CD4-positive, alpha-beta T cell (primary cell): ENCODE measurements around the gene CNOT2. TPM values are rescaled to one million over a fixed set of nuclear protein-coding genes. Genes with fewer than 3 reads are reported as not detected.

Experiments used
- ATAC-seq: fragments of 200-7000 bp; cut with Tn5 transposase; one replicate; pipeline ENCODE4 v1.10.0; 2022; ENCODE audit warnings: mild to moderate bottlenecking; ENCODE audit not compliant: poor library complexity
- CTCF ChIA-PET: fragments of 350-600 bp; sonication (Branson Sonifier 250); formaldehyde crosslinking; loops from one replicate; lab custom pipeline; 2021; ENCODE audit warnings: antibody characterized with exemption, inconsistent platforms; lab: Charles Lee
- POLR2A ChIA-PET: fragments of 350-600 bp; sonication (Branson Sonifier 250); formaldehyde crosslinking; loops from one replicate; lab custom pipeline; 2021; ENCODE audit warnings: antibody characterized with exemption, inconsistent platforms; lab: Charles Lee
- DNase-seq, 14 experiments: peaks; one replicate each; pipeline ENCODE4 v3.0.0-alpha.2; 2013 to 2020; ENCODE audit warnings: mixed read lengths in 2 of 14
- H3K27ac ChIP-seq, 2 donors: one replicate each; pipeline versions ENCODE4 v1.5.1 to v1.7.0; 2013; ENCODE audit warnings: low read length in 2 of 2, low read depth in 1 of 2, mild to moderate bottlenecking in 1 of 2
- H3K27me3 ChIP-seq, 2 experiments: 1 replicate in 1 of 2; 2 replicates in 1 of 2; pipeline versions ENCODE4 v1.6.1 to v1.7.0; 2013; ENCODE audit warnings: low read length in 2 of 2, control low read depth in 1 of 2, mild to moderate bottlenecking in 1 of 2, moderate library complexity in 1 of 2; ENCODE audit not compliant: insufficient read depth in 2 of 2, control insufficient read depth in 1 of 2
- H3K36me3 ChIP-seq: one replicate; pipeline ENCODE4 v1.6.1; 2013; ENCODE audit warnings: low read length, control low read depth; ENCODE audit not compliant: insufficient read depth
- H3K4me1 ChIP-seq: one replicate; pipeline ENCODE4 v1.6.1; 2013; ENCODE audit warnings: low read length, control low read depth; ENCODE audit not compliant: insufficient read depth
- H3K4me3 ChIP-seq: one replicate; pipeline ENCODE4 v1.5.1; 2013; ENCODE audit warnings: mild to moderate bottlenecking, low read length, moderate library complexity
- H3K9me3 ChIP-seq, 2 experiments: 1 replicate in 1 of 2; 2 replicates in 1 of 2; pipeline versions ENCODE4 v1.6.1 to v1.7.0; 2013; ENCODE audit warnings: low read length in 2 of 2, mild to moderate bottlenecking in 2 of 2, control low read depth in 1 of 2, moderate library complexity in 1 of 2; ENCODE audit not compliant: control insufficient read depth in 1 of 2, insufficient read depth in 1 of 2
- H3K27ac Mint-ChIP-seq: one replicate; pipeline ENCODE4 v1.8.0; 2020; ENCODE audit warnings: mixed read lengths
- H3K27me3 Mint-ChIP-seq: one replicate; pipeline ENCODE4 v1.8.0; 2021; ENCODE audit warnings: mixed read lengths
- H3K36me3 Mint-ChIP-seq: one replicate; pipeline ENCODE4 v1.8.0; 2021; ENCODE audit warnings: low read depth, mixed read lengths
- H3K4me1 Mint-ChIP-seq: one replicate; pipeline ENCODE4 v1.8.0; 2021; ENCODE audit warnings: low read depth, mixed read lengths
- H3K4me3 Mint-ChIP-seq: one replicate; pipeline ENCODE4 v1.8.0; 2020; ENCODE audit warnings: mild to moderate bottlenecking, mixed read lengths
- H3K9me3 Mint-ChIP-seq: one replicate; pipeline ENCODE4 v1.8.0; 2020; ENCODE audit warnings: mixed read lengths
- intact Hi-C, 2 experiments: fragments of 100-400 bp; cut with DNase I in 1 of 2; cut with micrococcal nuclease in 1 of 2; formaldehyde crosslinking; loops; one replicate each; pipeline versions ENCODE4 v1.15.1 to v1.9.0; 2023 to 2025; cut with DNase I, micrococcal nuclease
- total RNA-seq, 174 experiments: library from RNA in 2 of 174; stranded (reverse) in 2 of 174; gene quantifications; one replicate each; pipeline ENCODE4 v1.2.3 and lab custom pipeline; 2021 to 2026
- TF ChIP-seq, protein P1 (sequence below): fragments of 200-600 bp; IDR thresholded peaks from one replicate; pipeline ENCODE4 v1.8.0; 2022; ENCODE audit warnings: antibody characterized with exemption, mild to moderate bottlenecking

Gene CNOT2
- total RNA-seq, 2 experiments from 2014 or later = 107 to 121 TPM

DNA sequence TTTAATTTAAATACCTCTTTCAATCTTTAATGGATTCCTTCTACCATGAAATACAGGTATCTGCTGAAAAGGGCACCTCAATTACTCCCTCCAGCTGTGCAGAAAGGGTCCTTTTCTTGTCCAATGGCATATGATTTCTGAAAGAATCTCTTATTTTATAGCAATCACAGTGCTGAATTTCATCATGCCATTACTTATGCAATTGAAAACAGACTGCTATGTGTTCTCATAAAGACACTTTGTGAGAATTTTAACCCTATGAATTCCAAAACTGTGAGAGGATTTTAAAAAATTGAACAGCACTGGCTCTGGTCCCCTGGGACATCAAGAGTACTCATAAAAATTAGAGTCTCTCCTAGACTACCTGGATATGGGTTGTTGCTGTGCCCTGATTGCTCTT, 45.9 kb upstream of the CNOT2 start:
- Histone ChIP-seq H3K27ac (no peak overlapping the region), H3K9me3 (no peaks in the 10 kb centered on the region), H3K36me3 (no peaks in the 10 kb centered on the region), H3K27me3 (no peaks in the 10 kb centered on the region), H3K4me3 (no peak overlapping the region), H3K4me1 (no peaks in the 10 kb centered on the region)
- Mint-ChIP-seq H3K27me3 (no peaks in the 10 kb centered on the region), H3K9me3 (no peaks in the 10 kb centered on the region), H3K4me3 (no peak overlapping the region), H3K4me1 (no peaks in the 10 kb centered on the region), H3K27ac (no peak overlapping the region), H3K36me3 (no peaks in the 10 kb centered on the region)
- ChIA-PET POLR2A (no interaction called here), CTCF (no interaction called here)
- no peak for DNase-seq
- TF ChIP-seq, protein P1, sequence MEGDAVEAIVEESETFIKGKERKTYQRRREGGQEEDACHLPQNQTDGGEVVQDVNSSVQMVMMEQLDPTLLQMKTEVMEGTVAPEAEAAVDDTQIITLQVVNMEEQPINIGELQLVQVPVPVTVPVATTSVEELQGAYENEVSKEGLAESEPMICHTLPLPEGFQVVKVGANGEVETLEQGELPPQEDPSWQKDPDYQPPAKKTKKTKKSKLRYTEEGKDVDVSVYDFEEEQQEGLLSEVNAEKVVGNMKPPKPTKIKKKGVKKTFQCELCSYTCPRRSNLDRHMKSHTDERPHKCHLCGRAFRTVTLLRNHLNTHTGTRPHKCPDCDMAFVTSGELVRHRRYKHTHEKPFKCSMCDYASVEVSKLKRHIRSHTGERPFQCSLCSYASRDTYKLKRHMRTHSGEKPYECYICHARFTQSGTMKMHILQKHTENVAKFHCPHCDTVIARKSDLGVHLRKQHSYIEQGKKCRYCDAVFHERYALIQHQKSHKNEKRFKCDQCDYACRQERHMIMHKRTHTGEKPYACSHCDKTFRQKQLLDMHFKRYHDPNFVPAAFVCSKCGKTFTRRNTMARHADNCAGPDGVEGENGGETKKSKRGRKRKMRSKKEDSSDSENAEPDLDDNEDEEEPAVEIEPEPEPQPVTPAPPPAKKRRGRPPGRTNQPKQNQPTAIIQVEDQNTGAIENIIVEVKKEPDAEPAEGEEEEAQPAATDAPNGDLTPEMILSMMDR = no peak
- ATAC-seq = no peak
- intact Hi-C loops = no loop called here

DNA sequence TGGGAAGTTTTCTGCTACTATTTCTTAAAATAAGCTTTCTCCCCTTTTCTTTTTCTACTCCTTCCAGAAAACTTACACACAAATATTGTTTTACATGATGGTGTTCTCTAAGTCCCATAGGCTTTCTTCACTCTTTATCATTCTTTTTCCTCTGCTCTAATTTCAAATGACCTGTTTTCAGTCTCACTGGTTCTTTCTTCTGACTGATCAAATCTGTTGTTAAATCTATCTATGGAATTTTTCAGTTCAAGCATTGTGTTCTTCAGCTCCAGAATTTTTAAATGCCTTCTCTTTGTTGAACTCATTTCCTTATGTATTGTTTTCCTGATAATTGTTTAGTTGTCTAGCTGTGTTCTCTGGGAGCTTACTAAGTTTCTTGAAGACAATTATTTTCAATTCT, 29.5 kb upstream of the CNOT2 start:
- ATAC-seq = no peak
- Mint-ChIP-seq H3K9me3 (peaks cover 22% of the 10 kb centered on the region), H3K27ac (no peak overlapping the region), H3K4me1 (no peaks in the 10 kb centered on the region), H3K4me3 (no peak overlapping the region), H3K27me3 (no peaks in the 10 kb centered on the region), H3K36me3 (peaks cover 30% of the 10 kb centered on the region)
- ChIA-PET CTCF (no interaction called here), POLR2A (no interaction called here)
- no peak overlapping the region for H3K27ac ChIP-seq
- H3K27me3 ChIP-seq = no peaks in the 10 kb centered on the region
- H3K9me3 ChIP-seq = peaks cover 20 to 26% of the 10 kb centered on the region in 2 experiments
- no peak overlapping the region for H3K4me3 ChIP-seq
- no peaks in the 10 kb centered on the region for H3K36me3 ChIP-seq
- no peaks in the 10 kb centered on the region for H3K4me1 ChIP-seq
- TF ChIP-seq, protein P1 = no peak
- no peak for DNase-seq
- intact Hi-C loops = loop anchor here in 1 of 2 experiments (10.0 kb wide), 1 partner anchor 361 kb away; no protein-coding TSS in a partner anchor

DNA sequence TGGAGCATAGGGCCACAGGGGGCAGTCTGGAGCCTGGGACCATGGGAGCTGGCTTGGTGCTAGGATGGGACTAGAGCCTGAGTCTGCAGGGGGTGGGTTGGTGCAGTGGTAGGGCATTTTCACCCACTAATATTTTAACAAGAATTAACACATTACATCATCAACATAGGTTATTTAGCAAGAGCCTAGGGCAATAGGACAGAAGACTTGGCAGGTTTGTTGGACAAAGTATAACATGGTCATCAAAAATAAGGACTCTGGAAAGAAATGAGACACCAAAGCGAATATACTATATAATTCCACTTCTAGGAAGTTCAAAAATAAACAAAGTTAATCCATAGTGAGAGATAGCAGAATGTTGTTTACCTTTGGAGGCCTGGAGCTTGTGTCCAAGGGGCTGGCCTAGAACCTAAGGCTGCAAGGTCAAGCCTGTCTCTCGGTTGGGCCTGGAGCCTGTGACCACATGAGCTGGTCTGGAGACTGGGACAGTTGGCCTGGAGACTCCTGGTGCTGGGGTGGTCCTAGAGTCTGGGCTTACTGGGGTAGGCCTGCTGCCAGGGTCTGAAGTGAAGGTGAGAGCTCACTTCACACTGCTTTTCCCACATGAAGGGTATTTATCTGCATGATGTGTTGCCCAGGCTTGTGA, 28.1 kb upstream of the CNOT2 start:
- intact Hi-C loops = loop anchor here in 1 of 2 experiments (10.0 kb wide), 1 partner anchor 360 kb away; no protein-coding TSS in a partner anchor

More for the DNA sequence above, 28.1 kb upstream of the CNOT2 start:
- no peaks in the 10 kb centered on the region for H3K27me3 ChIP-seq
- no peak for ATAC-seq
- peaks cover 30% of the 10 kb centered on the region for H3K36me3 Mint-ChIP-seq
- peaks cover 12 to 20% of the 10 kb centered on the region in 2 experiments for H3K9me3 ChIP-seq
- H3K4me3 Mint-ChIP-seq = no peak overlapping the region
- DNase-seq = no peak
- H3K4me3 ChIP-seq = no peak overlapping the region
- POLR2A ChIA-PET = no interaction called here
- no peaks in the 10 kb centered on the region for H3K36me3 ChIP-seq
- H3K27ac ChIP-seq = no peak overlapping the region
- TF ChIP-seq, protein P1 = no peak
- H3K4me1 ChIP-seq = no peaks in the 10 kb centered on the region
- H3K9me3 Mint-ChIP-seq = peaks cover 15% of the 10 kb centered on the region
- no peak overlapping the region for H3K27ac Mint-ChIP-seq
- no peaks in the 10 kb centered on the region for H3K4me1 Mint-ChIP-seq
- no peaks in the 10 kb centered on the region for H3K27me3 Mint-ChIP-seq
- CTCF ChIA-PET = no interaction called here
